Activated CD4-positive, alpha-beta T cell treated with anti-CD3 and anti-CD28 coated beads, Interleukin-2, amount 50 U/mL, for 4 hours (primary cell): ENCODE measurements around the gene BAG1.

Source experiments
- DNase-seq, 2 experiments: peaks; one replicate each; pipeline ENCODE4 v3.0.0-alpha.2; 2020

BAG1 gene

GRCh38 chr9:33264473-33265177, at the start of gene BAG1, which contains the start of gene CHMP5:
Gene BAG1 (minus strand): TSS chr9:33264708.
Gene CHMP5 (plus strand): TSS chr9:33265049. CDS start chr9:33265079, 30 bp downstream.
- peak; percentile 100 for DNase-seq

GRCh38 chr9:33311953-33312352, 47.4 kb upstream of the BAG1 start:
- DNase-seq, result no peak

GRCh38 chr9:33310748-33311147, 46.2 kb upstream of the BAG1 start:
- DNase-seq, result no peak

- DNase-seq, result no peak
Observed at GRCh38 chr9:33309903-33310302, 45.4 kb upstream of the BAG1 start.

DNA sequence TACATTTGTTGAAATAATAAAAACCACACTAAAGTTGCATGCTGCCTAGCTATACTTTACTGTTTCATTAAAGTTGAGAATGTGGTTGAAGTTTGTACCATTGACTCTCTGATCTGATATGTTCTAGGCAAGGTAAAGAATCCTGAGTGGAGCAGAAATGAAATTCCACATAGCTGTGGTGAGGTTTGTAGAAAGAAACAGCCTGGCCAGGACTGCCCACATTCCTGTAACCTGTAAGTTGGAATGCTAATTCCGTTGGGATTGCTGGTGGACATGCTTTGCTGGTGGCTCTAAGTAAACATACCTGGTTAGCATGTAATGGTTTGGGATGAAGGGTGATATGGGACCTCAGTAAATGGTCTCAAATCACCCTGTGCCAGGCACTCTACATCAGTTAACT, 42.6 kb upstream of the BAG1 start:
- no peak for DNase-seq

DNA sequence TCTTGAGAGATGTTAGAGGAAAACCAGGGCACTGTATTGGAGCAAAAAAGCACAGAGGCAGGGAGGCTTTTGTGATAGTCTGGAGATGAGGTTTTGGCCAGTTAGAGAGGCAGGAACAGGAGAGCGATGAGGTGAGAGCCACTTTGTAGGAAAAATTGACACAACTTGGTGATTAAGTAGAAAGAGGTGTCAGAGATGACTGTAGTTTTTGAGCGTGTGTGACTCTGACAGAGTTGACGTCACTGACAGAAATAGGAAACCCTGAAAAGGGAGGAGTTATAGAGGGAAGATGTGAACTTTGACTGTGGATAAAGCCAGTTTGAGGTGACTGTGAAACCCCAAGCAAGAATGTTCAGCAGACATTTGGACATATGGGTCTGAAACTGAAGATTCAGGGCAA, 41.5 kb upstream of the BAG1 start:
- no peak for DNase-seq

DNA sequence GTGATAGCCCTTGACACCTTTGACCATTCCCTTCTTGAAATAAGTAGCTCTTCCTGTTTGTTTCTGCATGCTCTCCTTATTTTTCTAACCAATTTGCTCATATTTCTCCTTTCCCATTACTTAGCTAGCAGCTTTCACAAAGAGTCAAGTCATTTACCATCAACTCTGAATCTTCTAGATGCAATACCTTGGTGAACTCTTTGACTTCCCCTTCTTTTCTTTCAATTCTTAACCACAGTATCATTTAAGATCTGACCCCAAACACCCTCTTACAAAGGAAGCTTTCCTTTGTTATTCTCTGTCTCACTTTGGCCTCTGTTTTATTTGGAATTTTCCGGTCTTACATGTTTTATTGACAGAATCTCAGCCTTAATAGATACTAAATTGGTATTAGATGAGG, 39.9 kb upstream of the BAG1 start:
- no peak for DNase-seq

DNA sequence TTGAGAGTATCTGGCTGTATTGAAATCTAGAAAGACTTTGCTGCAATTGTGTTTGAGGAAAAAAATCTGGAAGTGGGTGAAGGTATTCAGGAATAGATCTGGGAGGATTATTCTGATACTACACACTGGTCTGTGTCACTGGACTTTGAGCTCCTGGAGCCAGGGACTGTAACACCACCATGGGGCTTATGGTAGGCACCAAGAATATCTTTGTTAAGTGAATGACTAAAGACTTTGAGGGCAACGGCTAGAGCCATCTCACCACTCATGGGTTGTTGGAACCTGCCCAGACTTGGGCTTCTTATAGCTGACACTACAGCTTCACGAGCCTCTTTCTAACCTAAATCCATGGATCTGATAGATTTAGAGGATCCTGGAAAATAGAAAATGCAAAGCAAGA, 36.0 kb upstream of the BAG1 start:
- DNase-seq, result no peak

- no peak for DNase-seq
Observed at GRCh38 chr9:33297432-33297831, 32.9 kb upstream of the BAG1 start.

GRCh38 chr9:33295571-33295970, 31.1 kb upstream of the BAG1 start:
- no peak for DNase-seq

DNA sequence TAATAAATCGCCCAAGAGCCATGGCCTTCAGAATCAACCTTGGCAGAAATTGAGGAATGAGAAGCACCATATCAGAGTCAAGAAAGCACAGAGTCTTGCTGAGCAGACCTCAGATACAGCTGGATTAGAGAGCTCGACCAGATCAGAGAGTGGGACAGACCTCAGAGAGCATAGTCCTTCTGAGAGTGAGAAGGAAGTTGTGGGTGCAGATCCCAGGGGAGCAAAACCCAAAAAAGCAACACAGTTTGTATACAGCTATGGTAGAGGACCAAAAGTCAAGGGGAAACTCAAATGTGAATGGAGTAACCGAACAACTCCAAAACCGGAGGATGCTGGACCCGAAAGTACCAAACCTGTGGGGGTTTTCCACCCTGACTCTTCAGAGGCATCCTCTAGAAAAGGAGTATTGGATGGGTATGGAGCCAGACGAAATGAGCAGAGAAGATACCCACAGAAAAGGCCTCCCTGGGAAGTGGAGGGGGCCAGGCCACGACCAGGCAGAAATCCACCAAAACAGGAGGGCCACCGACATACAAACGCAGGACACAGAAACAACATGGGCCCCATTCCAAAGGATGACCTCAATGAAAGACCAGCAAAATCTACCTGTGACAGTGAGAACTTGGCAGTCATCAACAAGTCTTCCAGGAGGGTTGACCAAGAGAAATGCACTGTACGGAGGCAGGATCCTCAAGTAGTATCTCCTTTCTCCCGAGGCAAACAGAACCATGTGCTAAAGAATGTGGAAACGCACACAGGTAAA, 30.3 kb upstream of the BAG1 start:
- DNase-seq, result no peak

GRCh38 chr9:33293782-33294181, 29.3 kb upstream of the BAG1 start:
- no peak for DNase-seq

- DNase-seq, result no peak
Observed at GRCh38 chr9:33291901-33292300, 27.4 kb upstream of the BAG1 start.

DNA sequence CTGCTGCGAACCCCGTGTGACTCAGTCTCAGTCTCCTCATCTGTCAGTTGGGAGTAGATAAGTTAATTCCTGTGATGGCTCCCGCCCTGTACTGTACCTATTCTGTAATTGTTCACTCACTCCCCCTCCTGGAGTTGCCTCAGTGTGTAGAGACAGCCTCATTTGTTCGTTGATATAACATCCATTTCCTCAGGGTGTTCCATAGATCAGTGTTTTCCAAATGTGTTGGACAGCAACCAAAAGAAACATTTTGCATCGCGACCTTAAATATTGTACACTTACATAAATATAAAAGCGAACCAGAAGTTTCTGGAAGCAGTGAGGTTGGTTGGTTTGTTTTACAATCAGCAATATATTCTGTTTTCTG, 26.5 kb upstream of the BAG1 start:
- DNase-seq, result no peak

DNA sequence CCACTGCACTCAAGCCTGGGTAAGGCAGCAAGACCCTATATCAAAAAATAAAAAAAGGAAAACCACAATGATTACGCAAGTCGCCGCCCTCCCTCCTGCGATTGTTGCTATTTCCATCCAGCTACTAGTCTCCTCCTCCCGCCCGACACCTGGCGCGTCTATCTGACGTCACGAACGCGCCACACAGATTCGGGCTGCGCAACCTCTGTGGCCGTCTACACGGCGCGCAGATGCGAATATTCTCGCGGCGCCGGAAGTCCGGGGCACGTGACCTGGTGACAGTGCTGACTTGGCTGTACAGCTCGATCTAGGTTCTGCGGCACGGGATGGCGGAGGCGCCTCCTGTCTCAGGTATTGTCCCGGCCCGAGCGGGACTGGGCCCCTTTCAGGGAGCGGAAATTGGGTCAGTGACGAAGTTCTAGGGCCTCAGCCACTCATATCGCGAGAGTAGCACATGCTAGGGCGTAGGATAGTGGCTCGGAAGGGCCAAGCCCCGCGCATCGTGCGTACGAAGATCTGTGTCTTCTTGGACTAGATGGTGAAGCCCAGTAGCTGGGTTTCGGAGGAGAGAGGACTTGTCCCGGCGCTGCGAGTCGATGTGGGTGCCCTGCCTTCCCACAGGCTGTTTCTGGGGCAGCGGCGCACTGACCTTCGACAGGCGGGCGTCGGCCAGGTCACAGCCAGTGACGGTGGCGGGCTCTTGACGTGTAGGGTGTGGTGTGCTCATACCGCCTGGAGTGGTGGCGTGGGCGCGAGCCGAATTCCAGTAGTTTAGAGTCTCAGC, 25.9 kb upstream of the BAG1 start, which contains the start of gene NFX1:
NFX1 (plus strand) TSS at position 270 of the 784 bp plus-strand sequence; CDS start at position 327, 57 bp downstream.
- peak; percentile 97 for DNase-seq

DNA sequence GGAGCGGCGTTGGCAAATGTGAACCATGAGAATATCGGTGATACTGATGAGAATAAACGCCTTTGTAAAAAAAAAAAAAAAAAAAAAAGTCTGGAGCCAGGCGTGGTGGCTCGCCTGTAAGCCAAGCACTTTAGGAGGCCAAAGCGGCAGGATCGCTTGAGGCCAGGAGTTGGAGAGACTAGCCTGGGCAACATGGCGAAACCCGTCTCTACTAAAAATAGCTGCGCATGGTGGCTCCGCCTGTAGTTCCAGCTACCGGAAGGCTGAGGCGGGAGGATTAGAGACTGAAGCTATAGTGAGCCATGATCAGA, 25.4 kb upstream of the BAG1 start:
- no peak for DNase-seq

GRCh38 chr9:33289496-33289895, 25.0 kb upstream of the BAG1 start:
- DNase-seq, result peak in 1 of 2 experiments; percentile 21

DNA sequence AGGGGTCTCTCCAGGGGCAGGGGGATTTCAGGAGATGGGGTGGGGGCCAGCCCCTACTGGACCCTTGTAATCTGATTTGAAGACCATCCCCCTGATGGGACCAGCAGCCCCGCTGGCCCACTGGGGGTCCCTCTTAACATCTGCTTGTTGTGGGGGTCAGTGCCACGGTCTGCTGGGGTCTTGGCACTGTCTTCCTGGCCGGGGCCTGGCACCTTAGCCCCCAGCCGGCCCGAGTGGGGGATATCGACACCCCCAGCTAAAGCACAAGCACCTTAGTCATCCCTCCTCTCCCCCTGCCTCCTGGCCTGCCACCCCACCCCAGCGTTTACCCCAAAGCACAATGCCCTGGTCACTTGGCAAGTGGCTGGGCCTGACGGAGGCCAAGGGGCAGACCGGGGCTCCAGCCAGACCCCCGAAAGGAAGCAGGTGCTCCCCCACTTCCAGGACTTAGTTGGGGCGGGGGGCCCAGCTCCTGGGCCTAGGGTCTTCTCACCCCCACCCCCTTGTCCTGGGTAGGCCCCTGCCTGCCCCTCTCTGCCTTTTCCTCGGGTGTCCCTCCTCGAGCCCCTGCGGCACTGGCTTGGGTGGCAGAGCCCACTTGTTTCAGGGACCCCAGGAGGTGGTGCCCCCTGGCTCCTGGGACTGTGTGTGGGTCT, 24.4 kb upstream of the BAG1 start:
- no peak for DNase-seq

DNA sequence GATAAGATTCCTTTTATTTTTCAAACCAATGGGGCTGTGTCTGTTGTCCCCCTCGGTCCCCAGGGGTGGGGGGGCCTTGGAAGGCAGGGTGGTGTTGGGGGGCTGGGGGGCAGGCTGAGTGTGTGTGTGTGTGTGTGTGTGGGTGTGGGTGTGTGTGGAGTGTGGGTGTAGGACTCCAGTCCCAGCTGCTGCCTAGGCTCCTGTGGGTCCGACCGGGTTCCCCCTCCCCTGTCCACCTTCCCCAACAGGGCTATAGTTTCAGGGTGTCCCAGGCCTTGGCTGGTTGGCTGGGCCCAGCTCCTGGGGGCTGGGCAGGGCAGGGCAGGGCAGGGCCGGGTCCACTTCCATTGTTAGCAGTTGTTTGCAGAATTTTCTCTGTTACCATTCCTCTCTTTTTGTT, 23.7 kb upstream of the BAG1 start:
- DNase-seq, result no peak

GRCh38 chr9:33287087-33287490, 22.6 kb upstream of the BAG1 start:
- peak; percentile 21 to 25 for DNase-seq

- DNase-seq, result no peak
Observed at GRCh38 chr9:33285502-33285901, 21.0 kb upstream of the BAG1 start.

DNA sequence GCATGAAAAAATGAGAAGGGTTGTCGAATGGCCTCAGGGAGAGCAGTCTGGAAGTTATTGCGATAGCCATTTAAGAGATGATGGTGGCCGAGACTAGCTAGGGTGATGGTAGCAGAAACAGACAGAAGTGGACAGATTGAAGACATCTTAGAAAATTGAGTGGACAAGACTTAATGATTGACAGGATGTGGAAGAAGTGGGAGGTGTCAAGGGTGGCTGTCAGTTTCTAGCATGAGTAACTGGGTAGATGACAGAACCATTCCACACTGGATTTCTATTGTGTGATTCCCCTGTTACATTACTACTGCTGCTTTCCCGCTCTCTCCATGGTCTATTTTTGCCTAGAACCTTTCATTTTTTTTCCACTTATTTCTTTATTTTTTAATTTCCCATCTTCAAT, 13.0 kb upstream of the BAG1 start:
- no peak for DNase-seq

- DNase-seq, result no peak
Observed at GRCh38 chr9:33273972-33274328, 9.4 kb upstream of the BAG1 start.
